ENCODE results near the gene PCDHAC1. TPM values are rescaled to one million over a fixed set of nuclear protein-coding genes. Genes with fewer than 3 reads are reported as not detected.
"Not testable (repeated sequence)": the region's sequence is repeated elsewhere in the genome, so short reads cannot be mapped to it uniquely, and the experiment has no call there.

The PCDHAC1 gene, protein sequence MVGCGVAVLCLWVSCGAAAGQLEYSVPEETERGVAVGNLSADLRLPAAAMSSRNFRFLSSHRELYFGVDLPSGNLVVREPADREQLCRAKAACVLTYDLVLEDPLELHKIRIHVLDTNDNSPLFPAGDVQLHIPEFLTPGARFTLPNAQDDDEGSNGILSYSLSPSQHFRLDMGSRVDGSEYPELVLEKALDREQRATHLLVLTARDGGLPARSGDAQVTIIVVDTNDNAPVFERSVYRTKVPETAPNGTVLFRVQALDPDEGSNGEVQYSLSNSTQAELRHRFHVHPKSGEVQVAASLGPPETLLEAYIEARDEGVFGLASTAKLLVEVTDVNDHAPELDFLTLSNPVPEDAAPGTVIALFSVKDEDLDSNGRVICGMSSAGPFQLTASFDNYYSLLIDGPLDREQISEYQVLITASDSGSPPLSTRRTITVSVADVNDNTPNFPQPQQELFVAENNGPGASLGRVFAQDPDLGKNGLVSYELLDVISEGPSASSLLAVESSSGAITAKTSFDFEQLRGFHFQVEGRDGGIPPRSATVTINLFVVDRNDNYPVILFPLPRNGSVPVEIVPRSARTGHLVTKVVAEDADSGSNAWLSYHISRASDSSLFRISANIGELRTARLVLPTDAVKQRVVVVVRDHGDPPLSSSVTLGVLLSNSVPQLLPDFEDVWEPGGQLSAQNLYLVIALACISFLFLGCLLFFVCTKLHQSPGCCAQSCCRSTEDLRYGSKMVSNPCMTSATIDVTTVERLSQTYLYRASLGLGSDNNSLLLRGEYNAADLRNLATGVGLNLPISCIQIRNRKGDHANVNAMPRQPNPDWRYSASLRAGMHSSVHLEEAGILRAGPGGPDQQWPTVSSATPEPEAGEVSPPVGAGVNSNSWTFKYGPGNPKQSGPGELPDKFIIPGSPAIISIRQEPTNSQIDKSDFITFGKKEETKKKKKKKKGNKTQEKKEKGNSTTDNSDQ
- total RNA-seq (2012; rRNA removed) = not detected in 2 replicates

DNA sequence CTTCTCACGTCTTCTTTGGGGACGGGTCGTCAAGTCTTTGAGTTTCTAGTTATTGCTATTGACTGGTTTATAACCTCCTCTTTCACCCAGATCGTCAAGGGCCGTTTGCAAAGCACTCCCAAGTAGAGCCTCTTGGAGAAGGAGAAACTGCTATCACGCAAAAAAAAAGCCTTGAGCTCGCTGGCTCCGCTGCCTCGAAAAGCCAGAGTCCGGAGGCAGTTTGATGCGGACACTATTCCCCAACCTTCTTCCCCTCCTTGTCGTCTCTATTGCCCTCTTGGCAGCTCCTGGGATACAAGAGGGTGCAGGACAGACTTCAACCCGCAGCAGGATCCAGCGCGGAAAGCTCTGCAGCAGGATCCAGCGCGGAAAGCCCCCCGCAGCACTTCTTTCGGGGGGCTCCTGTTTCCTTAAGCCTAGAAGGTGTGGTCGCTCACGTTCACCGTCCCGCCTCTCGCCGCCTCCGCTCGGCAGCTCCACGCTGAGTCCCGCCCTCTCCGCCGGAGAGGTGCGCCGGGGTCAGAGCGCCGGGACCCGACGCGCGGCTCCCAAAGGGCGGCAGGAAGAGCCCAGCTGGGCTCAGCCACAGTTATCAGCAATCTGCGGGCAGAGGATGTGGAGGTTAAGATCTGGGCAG is at the start of gene PCDHAC1:
Gene PCDHAC1, plus strand, starts transcription at position 494 of the 637 bp plus-strand sequence. CDS start 594 bp downstream, outside the sequence.
- Histone ChIP-seq H3K4me2 (ENCODE audit: low read length) (peak within 1 kb of the TSS; percentile 85), H3K36me3 (ENCODE audit: insufficient read depth, low read length) (no peaks in the 10 kb centered on the region), H3K9me3 (replicated peaks; ENCODE audit: low read length) (no peaks in the 10 kb centered on the region), H3K27me3 (ENCODE audit: control insufficient read depth, insufficient read depth, low read length) (peaks cover 26% of the 10 kb centered on the region), H3K9ac (ENCODE audit: low read depth, low read length) (no peak within 1 kb of the TSS), H3K4me3 (ENCODE audit: low read length) (peak within 1 kb of the TSS; percentile 68), H3K4me1 (ENCODE audit: control insufficient read depth, insufficient read depth, low read length) (peaks cover 11% of the 10 kb centered on the region)

DNA sequence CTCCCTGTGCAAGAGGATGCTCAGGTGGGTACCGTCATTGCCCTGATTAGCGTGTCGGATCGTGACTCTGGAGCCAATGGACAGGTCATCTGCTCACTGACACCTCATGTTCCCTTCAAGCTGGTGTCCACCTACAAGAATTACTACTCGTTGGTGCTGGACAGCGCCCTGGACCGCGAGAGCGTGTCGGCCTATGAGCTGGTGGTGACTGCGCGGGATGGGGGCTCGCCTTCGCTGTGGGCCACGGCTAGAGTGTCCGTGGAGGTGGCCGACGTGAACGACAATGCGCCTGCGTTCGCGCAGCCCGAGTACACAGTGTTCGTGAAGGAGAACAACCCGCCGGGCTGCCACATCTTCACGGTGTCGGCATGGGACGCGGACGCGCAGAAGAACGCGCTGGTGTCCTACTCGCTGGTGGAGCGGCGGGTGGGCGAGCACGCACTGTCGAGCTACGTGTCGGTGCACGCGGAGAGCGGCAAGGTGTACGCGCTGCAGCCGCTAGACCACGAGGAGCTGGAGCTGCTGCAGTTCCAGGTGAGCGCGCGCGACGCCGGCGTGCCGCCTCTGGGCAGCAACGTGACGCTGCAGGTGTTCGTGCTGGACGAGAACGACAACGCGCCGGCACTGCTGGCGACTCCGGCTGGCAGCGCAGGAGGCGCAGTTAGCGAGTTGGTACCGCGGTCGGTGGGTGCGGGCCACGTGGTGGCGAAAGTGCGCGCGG is 49.4 kb upstream of the PCDHAC1 start:
- not testable (repeated sequence) for H3K36me3 ChIP-seq (ENCODE audit: insufficient read depth, low read length); H3K9me3 ChIP-seq (replicated peaks; ENCODE audit: low read length); H3K4me1 ChIP-seq (ENCODE audit: control insufficient read depth, insufficient read depth, low read length); H3K4me2 ChIP-seq (ENCODE audit: low read length); H3K9ac ChIP-seq (ENCODE audit: low read depth, low read length); H3K4me3 ChIP-seq (ENCODE audit: low read length); H3K27me3 ChIP-seq (ENCODE audit: control insufficient read depth, insufficient read depth, low read length)

DNA sequence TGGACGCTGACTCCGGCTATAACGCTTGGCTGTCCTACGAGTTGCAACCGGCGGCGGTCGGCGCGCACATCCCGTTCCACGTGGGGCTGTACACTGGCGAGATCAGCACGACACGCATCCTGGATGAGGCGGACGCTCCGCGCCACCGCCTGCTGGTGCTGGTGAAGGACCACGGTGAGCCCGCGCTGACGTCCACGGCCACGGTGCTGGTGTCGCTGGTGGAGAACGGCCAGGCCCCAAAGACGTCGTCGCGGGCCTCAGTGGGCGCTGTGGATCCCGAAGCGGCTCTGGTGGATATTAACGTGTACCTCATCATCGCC is 48.9 kb upstream of the PCDHAC1 start:
- no peak overlapping the region for H3K9ac ChIP-seq (ENCODE audit: low read depth, low read length)

DNA sequence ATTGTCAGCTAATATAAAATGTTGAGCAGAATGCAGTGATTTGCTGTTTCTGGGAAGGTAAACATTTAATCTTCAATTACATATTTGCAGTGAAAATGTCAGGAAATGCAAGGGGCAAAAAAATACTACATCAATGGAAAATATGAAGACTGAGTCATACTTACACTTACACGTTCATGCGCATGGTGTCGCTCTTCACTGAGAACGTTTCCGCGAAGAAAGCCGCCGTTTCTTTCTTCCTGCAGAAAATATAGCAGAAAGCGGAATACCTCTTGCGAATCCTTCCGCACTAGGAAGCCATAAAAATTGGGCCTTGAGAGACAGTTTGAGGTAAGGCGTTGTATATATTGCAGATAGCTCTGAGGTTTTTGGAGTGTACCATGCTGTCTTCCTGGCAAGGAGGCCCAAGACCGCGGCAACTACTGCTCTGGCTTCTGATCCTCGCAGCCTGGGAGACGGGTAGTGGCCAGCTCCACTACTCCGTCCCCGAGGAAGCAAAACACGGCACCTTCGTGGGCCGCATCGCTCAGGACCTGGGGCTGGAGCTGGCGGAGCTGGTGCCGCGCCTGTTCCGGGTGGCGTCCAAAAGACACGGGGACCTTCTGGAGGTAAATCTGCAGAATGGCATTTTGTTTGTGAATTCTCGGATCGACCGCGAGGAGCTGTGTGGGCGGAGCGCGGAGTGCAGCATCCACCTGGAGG is 44.1 kb upstream of the PCDHAC1 start, which contains the start of gene PCDHA13:
Gene PCDHA13, plus strand, starts transcription at position 236 of the 702 bp plus-strand sequence. Its CDS starts 145 bp downstream, at position 381.
- Histone ChIP-seq H3K4me2 (ENCODE audit: low read length) (no peak within 1 kb of the TSS), H3K9ac (ENCODE audit: low read depth, low read length) (no peak within 1 kb of the TSS), H3K9me3 (replicated peaks; ENCODE audit: low read length) (peaks cover 9% of the 10 kb centered on the region), H3K27me3 (ENCODE audit: control insufficient read depth, insufficient read depth, low read length) (no peaks in the 10 kb centered on the region), H3K4me1 (ENCODE audit: control insufficient read depth, insufficient read depth, low read length) (no peaks in the 10 kb centered on the region), H3K4me3 (ENCODE audit: low read length) (no peak within 1 kb of the TSS), H3K36me3 (ENCODE audit: insufficient read depth, low read length) (no peaks in the 10 kb centered on the region)

More for the DNA sequence above, 48.9 kb upstream of the PCDHAC1 start:
- H3K9me3 ChIP-seq (replicated peaks; ENCODE audit: low read length) = peaks cover 5% of the 10 kb centered on the region
- H3K4me1 ChIP-seq (ENCODE audit: control insufficient read depth, insufficient read depth, low read length) = no peaks in the 10 kb centered on the region
- no peaks in the 10 kb centered on the region for H3K36me3 ChIP-seq (ENCODE audit: insufficient read depth, low read length)
- H3K27me3 ChIP-seq (ENCODE audit: control insufficient read depth, insufficient read depth, low read length) = no peaks in the 10 kb centered on the region
- H3K4me3 ChIP-seq (ENCODE audit: low read length) = no peak overlapping the region
- H3K4me2 ChIP-seq (ENCODE audit: low read length) = no peak overlapping the region

DNA sequence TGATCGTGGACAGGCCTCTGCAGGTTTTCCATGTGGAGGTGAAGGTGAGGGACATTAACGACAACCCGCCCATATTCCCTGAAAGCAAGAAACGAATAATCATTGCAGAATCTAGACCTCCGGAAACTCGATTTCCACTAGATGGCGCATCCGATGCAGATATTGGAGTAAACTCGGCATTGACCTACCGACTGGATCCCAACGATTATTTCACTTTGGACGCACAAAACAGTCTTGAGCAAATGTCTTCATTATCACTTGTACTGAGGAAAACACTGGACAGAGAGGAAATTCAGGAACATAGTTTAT is 43.6 kb upstream of the PCDHAC1 start:
- H3K9ac ChIP-seq (ENCODE audit: low read depth, low read length) = no peak overlapping the region
- H3K4me3 ChIP-seq (ENCODE audit: low read length) = no peak overlapping the region
- H3K27me3 ChIP-seq (ENCODE audit: control insufficient read depth, insufficient read depth, low read length) = no peaks in the 10 kb centered on the region
- H3K9me3 ChIP-seq (replicated peaks; ENCODE audit: low read length) = peaks cover 9% of the 10 kb centered on the region
- H3K4me1 ChIP-seq (ENCODE audit: control insufficient read depth, insufficient read depth, low read length) = no peaks in the 10 kb centered on the region
- H3K4me2 ChIP-seq (ENCODE audit: low read length) = no peak overlapping the region
- H3K36me3 ChIP-seq (ENCODE audit: insufficient read depth, low read length) = no peaks in the 10 kb centered on the region

DNA sequence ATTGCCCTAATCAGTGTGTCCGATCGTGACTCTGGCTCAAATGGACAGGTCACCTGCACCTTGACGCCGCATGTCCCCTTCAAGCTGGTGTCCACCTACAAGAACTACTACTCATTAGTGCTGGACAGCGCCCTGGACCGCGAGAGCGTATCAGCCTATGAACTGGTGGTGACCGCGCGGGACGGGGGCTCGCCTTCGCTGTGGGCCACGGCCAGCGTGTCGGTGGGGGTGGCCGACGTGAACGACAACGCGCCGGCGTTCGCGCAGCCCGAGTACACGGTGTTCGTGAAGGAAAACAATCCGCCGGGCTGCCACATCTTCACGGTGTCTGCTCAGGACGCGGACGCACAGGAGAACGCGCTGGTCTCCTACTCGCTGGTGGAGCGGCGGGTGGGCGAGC is 42.7 kb upstream of the PCDHAC1 start:
- Histone ChIP-seq H3K4me3 (ENCODE audit: low read length) (no peak overlapping the region), H3K27me3 (ENCODE audit: control insufficient read depth, insufficient read depth, low read length) (no peaks in the 10 kb centered on the region), H3K9ac (ENCODE audit: low read depth, low read length) (no peak overlapping the region), H3K36me3 (ENCODE audit: insufficient read depth, low read length) (no peaks in the 10 kb centered on the region), H3K4me1 (ENCODE audit: control insufficient read depth, insufficient read depth, low read length) (no peaks in the 10 kb centered on the region), H3K4me2 (ENCODE audit: low read length) (no peak overlapping the region), H3K9me3 (replicated peaks; ENCODE audit: low read length) (peaks cover 9% of the 10 kb centered on the region)

DNA sequence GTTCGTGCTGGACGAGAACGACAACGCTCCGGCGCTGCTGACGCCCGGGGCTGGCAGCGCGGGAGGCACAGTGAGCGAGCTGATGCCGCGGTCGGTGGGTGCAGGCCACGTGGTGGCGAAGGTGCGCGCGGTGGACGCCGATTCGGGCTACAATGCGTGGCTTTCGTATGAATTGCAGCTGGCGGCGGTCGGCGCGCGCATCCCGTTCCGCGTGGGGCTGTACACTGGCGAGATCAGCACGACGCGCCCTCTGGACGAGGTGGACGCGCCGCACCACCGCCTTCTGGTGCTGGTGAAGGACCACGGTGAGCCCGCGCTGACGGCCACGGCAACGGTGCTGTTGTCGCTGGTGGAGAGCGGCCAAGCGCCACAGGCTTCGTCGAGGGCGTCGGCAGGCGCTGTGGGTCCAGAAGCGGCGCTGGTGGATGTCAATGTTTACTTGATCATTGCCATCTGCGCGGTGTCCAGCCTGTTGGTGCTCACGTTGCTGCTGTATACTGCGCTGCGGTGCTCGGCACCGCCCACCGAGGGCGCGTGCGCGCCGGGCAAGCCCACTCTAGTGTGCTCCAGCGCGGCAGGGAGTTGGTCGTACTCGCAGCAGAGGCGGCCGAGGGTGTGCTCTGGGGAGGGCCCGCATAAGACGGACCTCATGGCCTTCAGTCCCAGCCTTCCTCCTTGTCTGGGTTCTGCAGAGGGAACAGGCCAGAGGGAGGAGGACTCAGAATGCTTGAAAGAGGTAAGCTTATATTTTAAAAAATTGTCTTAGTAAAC is 42.0 kb upstream of the PCDHAC1 start:
- Histone ChIP-seq H3K36me3 (ENCODE audit: insufficient read depth, low read length) (no peaks in the 10 kb centered on the region), H3K9ac (ENCODE audit: low read depth, low read length) (no peak overlapping the region), H3K9me3 (replicated peaks; ENCODE audit: low read length) (peaks cover 9% of the 10 kb centered on the region), H3K27me3 (ENCODE audit: control insufficient read depth, insufficient read depth, low read length) (no peaks in the 10 kb centered on the region), H3K4me1 (ENCODE audit: control insufficient read depth, insufficient read depth, low read length) (no peaks in the 10 kb centered on the region), H3K4me3 (ENCODE audit: low read length) (no peak overlapping the region), H3K4me2 (ENCODE audit: low read length) (no peak overlapping the region)

DNA sequence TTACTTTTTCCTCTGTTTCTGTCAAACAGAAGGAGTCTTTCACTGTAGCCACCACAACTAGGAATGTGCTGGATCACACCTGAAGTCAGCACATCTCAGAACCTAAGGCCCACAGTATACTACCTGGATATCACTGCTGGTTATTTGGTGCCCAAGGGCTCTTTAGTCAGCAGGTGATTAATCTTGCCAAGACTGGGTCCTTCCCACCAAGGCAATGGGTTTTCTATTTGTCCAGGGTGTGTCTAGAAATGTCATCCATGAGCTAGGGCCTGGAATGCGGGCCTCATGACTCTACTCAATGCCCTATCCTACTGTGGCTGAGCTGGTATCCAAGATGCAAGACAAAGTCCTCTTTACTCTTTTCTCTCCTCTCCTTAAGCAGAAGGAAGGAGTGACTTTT is 9.8 kb upstream of the PCDHAC1 start:
- Histone ChIP-seq H3K4me3 (ENCODE audit: low read length) (no peak overlapping the region), H3K4me1 (ENCODE audit: control insufficient read depth, insufficient read depth, low read length) (no peaks in the 10 kb centered on the region), H3K36me3 (ENCODE audit: insufficient read depth, low read length) (no peaks in the 10 kb centered on the region)

DNA sequence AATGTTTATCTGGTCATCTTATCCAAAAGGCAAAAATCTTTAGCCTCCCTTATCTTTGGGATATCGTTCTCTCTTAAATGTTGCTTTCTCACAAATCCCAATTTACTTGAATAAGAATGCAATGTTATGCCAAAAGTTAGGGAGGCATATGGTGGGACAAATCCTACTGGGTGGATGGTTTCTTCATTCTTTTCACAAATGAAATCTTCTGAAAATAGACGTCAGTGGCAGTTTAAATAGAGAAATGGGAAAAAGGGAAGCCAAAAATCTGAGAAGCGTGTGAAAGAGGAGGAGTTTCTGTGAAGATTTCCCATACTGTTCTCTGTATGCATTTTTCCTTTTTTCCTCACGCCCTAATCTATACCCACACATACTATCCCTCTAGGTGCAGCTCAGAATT is 2.5 kb upstream of the PCDHAC1 start:
- Histone ChIP-seq H3K4me3 (ENCODE audit: low read length) (no peak overlapping the region), H3K36me3 (ENCODE audit: insufficient read depth, low read length) (no peaks in the 10 kb centered on the region), H3K4me1 (ENCODE audit: control insufficient read depth, insufficient read depth, low read length) (peaks cover 11% of the 10 kb centered on the region), H3K27me3 (ENCODE audit: control insufficient read depth, insufficient read depth, low read length) (peaks cover 26% of the 10 kb centered on the region), H3K9me3 (replicated peaks; ENCODE audit: low read length) (no peaks in the 10 kb centered on the region), H3K4me2 (ENCODE audit: low read length) (no peak overlapping the region), H3K9ac (ENCODE audit: low read depth, low read length) (no peak overlapping the region)

More for the DNA sequence above, 9.8 kb upstream of the PCDHAC1 start:
- Histone ChIP-seq H3K27me3 (ENCODE audit: control insufficient read depth, insufficient read depth, low read length) (no peaks in the 10 kb centered on the region), H3K9ac (ENCODE audit: low read depth, low read length) (no peak overlapping the region), H3K9me3 (replicated peaks; ENCODE audit: low read length) (no peaks in the 10 kb centered on the region), H3K4me2 (ENCODE audit: low read length) (no peak overlapping the region)

All from skeletal muscle satellite cell (primary cell).